Erythroblast (primary cell): Measurements from ENCODE around the gene IGSF23.
"Not testable (repeated sequence)": the region's sequence is repeated elsewhere in the genome, so short reads cannot be mapped to it uniquely, and the experiment has no call there.

Experiments
- GATA1 ChIP-seq: IDR thresholded peaks from 2 replicates; pipeline ENCODE4 v1.6.1; 2011; ENCODE audit warnings: low read depth, mild to moderate bottlenecking, control low read depth, low read length, moderate library complexity
- POLR2A ChIP-seq: IDR thresholded peaks from 2 replicates; pipeline ENCODE4 v1.6.1; 2011; ENCODE audit warnings: mild to moderate bottlenecking, low read length

GRCh38 chr19:44634058-44634457 lies 20.7 kb downstream of the IGSF23 start:
- TF ChIP-seq POLR2A, GATA1: not testable (repeated sequence)
